ENCODE data around the gene IGFBP5. TPM values are rescaled to one million over a fixed set of nuclear protein-coding genes. Genes with fewer than 3 reads are reported as not detected.

The IGFBP5 gene
- total RNA-seq, 1 experiment from 2014 or later = 3.9 TPM

GRCh38 chr2:216626168-216626874 is 69.0 kb downstream of the IGFBP5 start:
- ChIA-PET CTCF (no interaction called here), POLR2A (no interaction called here), RAD21 (ENCODE audit: low non-redundant PET in 1 of 2, low total read pairs in 2 of 2, uncharacterized antibody in 2 of 2, unreplicated experiment in 2 of 2) (no interaction called here)
- TF ChIP-seq JUND (IDR thresholded peaks at IDR 0.05) = no peak
- TF ChIP-seq RAD21 (IDR thresholded peaks at IDR 0.05; ENCODE audit: low read depth) = no peak
- no peak for TF ChIP-seq POLR2A (IDR thresholded peaks at IDR 0.05; ENCODE audit: borderline replicate concordance, extremely low read depth, insufficient read depth, insufficient read length)
- no peak for TF ChIP-seq CBX3 (IDR thresholded peaks at IDR 0.05; ENCODE audit: low read depth)
- no peak for TF ChIP-seq MAX (IDR thresholded peaks at IDR 0.05)
- DNase-seq (ENCODE audit: low read depth, low spot score) (no peak), ATAC-seq (no peak)
- no peaks in the 10 kb centered on the region for H3K79me2 ChIP-seq (ENCODE audit: insufficient read depth, low read length)
- no peak overlapping the region for H3K4me2 ChIP-seq (ENCODE audit: low read length)
- H3K9me3 ChIP-seq (ENCODE audit: control insufficient read depth in 1 of 2, insufficient read depth in 1 of 2, low read depth in 1 of 2, low read length in 2 of 2) = no peaks in the 10 kb centered on the region
- no peaks in the 10 kb centered on the region for H3K36me3 ChIP-seq (ENCODE audit: control insufficient read depth in 1 of 2, insufficient read depth in 2 of 2, low read length in 2 of 2)
- H4K20me1 ChIP-seq (ENCODE audit: insufficient read depth) = no peaks in the 10 kb centered on the region
- no peak overlapping the region for H3K9ac ChIP-seq (ENCODE audit: low read length)
- no peaks in the 10 kb centered on the region for H3K4me1 ChIP-seq (ENCODE audit: control insufficient read depth in 1 of 2, insufficient read depth in 2 of 2, low read length in 2 of 2)
- no TSS peak for BruUV-seq (replicated peaks)
- H3K4me3 ChIP-seq (replicated peaks in 1 of 2; ENCODE audit: low read depth in 1 of 2, low read length in 2 of 2) = no peak overlapping the region
- H3K27me3 ChIP-seq (ENCODE audit: insufficient read depth, low read length) = no peaks in the 10 kb centered on the region
- intact Hi-C loops (cut with micrococcal nuclease) = no loop called here
- no peaks in the 10 kb centered on the region for H3K9me2 ChIP-seq (ENCODE audit: insufficient read depth)
- no peak overlapping the region for H3K27ac ChIP-seq (ENCODE audit: low read depth, low read length)
- no peak overlapping the region for H2AFZ ChIP-seq (ENCODE audit: low read depth, low read length, poor library complexity, severe bottlenecking)

GRCh38 chr2:216624251-216624650 is 71.1 kb downstream of the IGFBP5 start:
- intact Hi-C loops (cut with micrococcal nuclease) = no loop called here
- Histone ChIP-seq H3K27me3 (ENCODE audit: insufficient read depth, low read length) (no peaks in the 10 kb centered on the region), H3K9ac (ENCODE audit: low read length) (no peak overlapping the region), H3K9me2 (ENCODE audit: insufficient read depth) (no peaks in the 10 kb centered on the region), H3K4me2 (ENCODE audit: low read length) (no peak overlapping the region), H2AFZ (ENCODE audit: low read depth, low read length, poor library complexity, severe bottlenecking) (no peak overlapping the region), H3K4me1 (ENCODE audit: control insufficient read depth in 1 of 2, insufficient read depth in 2 of 2, low read length in 2 of 2) (no peaks in the 10 kb centered on the region), H3K79me2 (ENCODE audit: insufficient read depth, low read length) (no peaks in the 10 kb centered on the region), H3K4me3 (replicated peaks in 1 of 2; ENCODE audit: low read depth in 1 of 2, low read length in 2 of 2) (no peak overlapping the region), H4K20me1 (ENCODE audit: insufficient read depth) (no peaks in the 10 kb centered on the region), H3K36me3 (ENCODE audit: control insufficient read depth in 1 of 2, insufficient read depth in 2 of 2, low read length in 2 of 2) (no peaks in the 10 kb centered on the region), H3K27ac (ENCODE audit: low read depth, low read length) (no peak overlapping the region), H3K9me3 (ENCODE audit: control insufficient read depth in 1 of 2, insufficient read depth in 1 of 2, low read depth in 1 of 2, low read length in 2 of 2) (no peaks in the 10 kb centered on the region)
- DNase-seq (ENCODE audit: low read depth, low spot score) = no peak
- RAD21 ChIA-PET (ENCODE audit: low non-redundant PET in 1 of 2, low total read pairs in 2 of 2, uncharacterized antibody in 2 of 2, unreplicated experiment in 2 of 2) = no interaction called here
- CTCF ChIA-PET = no interaction called here
- no peak for ATAC-seq
- POLR2A ChIA-PET = no interaction called here
- TF ChIP-seq SIN3A (IDR thresholded peaks at IDR 0.05; ENCODE audit: low read depth) = no peak
- TF ChIP-seq POLR2AphosphoS5 (IDR thresholded peaks at IDR 0.05; ENCODE audit: low read depth, low read length) = no peak
- BruUV-seq (replicated peaks) = no TSS peak
